Keratinocyte (primary cell): ENCODE data around the gene EXOC4.

Source experiments
- CTCF ChIP-seq, 3 experiments: IDR thresholded peaks in 1 of 3; conservative IDR thresholded peaks in 1 of 3; optimal IDR thresholded peaks in 1 of 3; 2 replicates in 2 of 3; 3 replicates in 1 of 3; pipeline versions ENCODE3 to v1.5.1; 2011; ENCODE audit warnings: low read length in 3 of 3, mild to moderate bottlenecking in 3 of 3, moderate library complexity in 2 of 3, control low read depth in 1 of 3, inconsistent platforms in 1 of 3; ENCODE audit not compliant: insufficient read depth in 2 of 3; ENCODE audit errors: extremely low read depth in 1 of 3
- EZH2 ChIP-seq: IDR thresholded peaks from one replicate; pipeline ENCODE4 v1.6.1; 2012; ENCODE audit warnings: inconsistent platforms, mild to moderate bottlenecking, low read length, moderate library complexity

GRCh38 chr7:133790911-133791310 is 538.0 kb downstream of the EXOC4 start:
- no peak for TF ChIP-seq CTCF (optimal IDR thresholded peaks at IDR 0.05 in 1 of 3, IDR thresholded peaks at IDR 0.05 in 1 of 3, conservative IDR thresholded peaks at IDR 0.05 in 1 of 3; ENCODE audit: extremely low read depth in 1 of 3, insufficient read depth in 2 of 3, low read length in 3 of 3)
- TF ChIP-seq EZH2 = no peak
